HepG2 (cell line): ENCODE results near the gene COG8. TPM values are rescaled to one million over a fixed set of nuclear protein-coding genes. Genes with fewer than 3 reads are reported as not detected.

Experiments
- AHDC1 ChIP-seq: sonication (generic); formaldehyde crosslinking; IDR thresholded peaks from 2 replicates; pipeline ENCODE4 v1.5.1; 2020; ENCODE audit warnings: mild to moderate bottlenecking, missing genetic modification reagents, borderline replicate concordance
- BORCS8-MEF2B ChIP-seq: sonication (generic); formaldehyde crosslinking; IDR thresholded peaks from 2 replicates; pipeline ENCODE4 v1.8.0; 2022; ENCODE audit warnings: mild to moderate bottlenecking, missing genetic modification reagents
- MAFF ChIP-seq: IDR thresholded peaks from 2 replicates; pipeline ENCODE4 v1.6.1; 2011; ENCODE audit warnings: low read depth, low read length, improper control_type of control experiment
- MATR3 ChIP-seq: sonication (generic); formaldehyde crosslinking; IDR thresholded peaks from 2 replicates; pipeline ENCODE4 v1.4.0; 2020; ENCODE audit warnings: missing genetic modification reagents
- NFE2L1 ChIP-seq: sonication (generic); formaldehyde crosslinking; IDR thresholded peaks from 2 replicates; pipeline ENCODE4 v1.4.0; 2020; ENCODE audit warnings: missing genetic modification reagents, mild to moderate bottlenecking, borderline replicate concordance
- PPARG ChIP-seq: conservative IDR thresholded peaks from 2 replicates; pipeline ENCODE4 v1.6.1; 2016; ENCODE audit warnings: missing biosample characterization, missing genetic modification reagents
- RORA ChIP-seq: sonication (generic); formaldehyde crosslinking; IDR thresholded peaks from 2 replicates; pipeline ENCODE4 v1.5.0; 2020; ENCODE audit warnings: mild to moderate bottlenecking, missing genetic modification reagents, moderate library complexity
- ZC3H13 ChIP-seq: sonication (generic); formaldehyde crosslinking; IDR thresholded peaks from 2 replicates; pipeline ENCODE4 v1.8.1; 2023; ENCODE audit warnings: mild to moderate bottlenecking, missing genetic modification reagents, moderate library complexity
- ZFP41 ChIP-seq: sonication (generic); formaldehyde crosslinking; IDR thresholded peaks from 2 replicates; pipeline ENCODE4 v1.4.0; 2020; ENCODE audit warnings: mild to moderate bottlenecking, missing genetic modification reagents, borderline replicate concordance
- ZNF142 ChIP-seq: sonication (generic); formaldehyde crosslinking; IDR thresholded peaks from 2 replicates; pipeline ENCODE4 v1.4.0; 2020; ENCODE audit warnings: missing genetic modification reagents
- ZNF691 ChIP-seq: sonication (generic); formaldehyde crosslinking; IDR thresholded peaks from 2 replicates; pipeline ENCODE4 v1.4.0; 2020; ENCODE audit warnings: missing genetic modification reagents, low read depth, mild to moderate bottlenecking, borderline replicate concordance
- ZSCAN5A ChIP-seq: sonication (generic); formaldehyde crosslinking; IDR thresholded peaks from 2 replicates; pipeline ENCODE4 v1.8.0; 2022; ENCODE audit warnings: mild to moderate bottlenecking, missing genetic modification reagents, borderline replicate concordance
- polyA plus RNA-seq, 8 experiments: library from polyadenylated mRNA; depleted of rRNA in 3 of 8; stranded (reverse) in 7 of 8; unstranded in 1 of 8; fragments of >200 nt; fragmentation: Illumina TruSeq in 4 of 8; extraction: Trizol in 4 of 8; gene quantifications; 2 replicates each; pipeline versions ENCODE4 v1.2.1 to v1.2.3, GENCODE V29; 2011 to 2016; ENCODE audit warnings: low read depth in 4 of 8, missing spikeins in 1 of 8, mixed read lengths in 1 of 8; ENCODE audit not compliant: insufficient read depth in 1 of 8
- total RNA-seq, 5 experiments: library from RNA; depleted of rRNA; stranded (reverse); fragments of >200 nt; fragmentation: Illumina TruSeq; extraction: Trizol; gene quantifications; 2 replicates each; pipeline ENCODE4 v1.2.3, GENCODE V29; 2016; ENCODE audit warnings: low read depth in 1 of 5

COG8 gene
- total and polyA plus RNA-seq, 2 of the 13 experiments (the other 11 are each of a cell fraction or from before 2014, with no cell fraction given): 45.5 to 52.1 TPM

- TF ChIP-seq ZNF142 (peak; percentile 72), ZNF691 (CRISPR knock-in tag) (peak; percentile 31; the same call in 1 of the 2 replicates), PPARG (CRISPR knock-in tag) (0 out of 2 replicates have a peak, but pooled peaks have one; percentile 8), NFE2L1 (CRISPR knock-in tag) (no peak), RORA (CRISPR knock-in tag) (no peak), ZFP41 (no peak), AHDC1 (CRISPR knock-in tag) (no peak), ZSCAN5A (CRISPR knock-in tag) (no peak), MAFF (no peak), ZC3H13 (CRISPR knock-in tag) (no peak; the same call in 1 of the 2 replicates), BORCS8-MEF2B (CRISPR knock-in tag) (peak; percentile 78), MATR3 (CRISPR knock-in tag) (no peak)
These were observed 28.5 kb downstream of the COG8 start, which contains the start of gene VPS4A (continued) for GRCh38 chr16:69310653-69311532.
